Nucleus accumbens (tissue), 56 donors: ENCODE measurements around the gene SLX9.
"Not testable (repeated sequence)": the region's sequence is repeated elsewhere in the genome, so short reads cannot be mapped to it uniquely, and the experiment has no call there.

Experiments used
- DNase-seq, 56 donors: peaks; one replicate each; lab custom pipeline; 2025; lab: John Stamatoyannopoulos, UW

The SLX9 gene

DNA sequence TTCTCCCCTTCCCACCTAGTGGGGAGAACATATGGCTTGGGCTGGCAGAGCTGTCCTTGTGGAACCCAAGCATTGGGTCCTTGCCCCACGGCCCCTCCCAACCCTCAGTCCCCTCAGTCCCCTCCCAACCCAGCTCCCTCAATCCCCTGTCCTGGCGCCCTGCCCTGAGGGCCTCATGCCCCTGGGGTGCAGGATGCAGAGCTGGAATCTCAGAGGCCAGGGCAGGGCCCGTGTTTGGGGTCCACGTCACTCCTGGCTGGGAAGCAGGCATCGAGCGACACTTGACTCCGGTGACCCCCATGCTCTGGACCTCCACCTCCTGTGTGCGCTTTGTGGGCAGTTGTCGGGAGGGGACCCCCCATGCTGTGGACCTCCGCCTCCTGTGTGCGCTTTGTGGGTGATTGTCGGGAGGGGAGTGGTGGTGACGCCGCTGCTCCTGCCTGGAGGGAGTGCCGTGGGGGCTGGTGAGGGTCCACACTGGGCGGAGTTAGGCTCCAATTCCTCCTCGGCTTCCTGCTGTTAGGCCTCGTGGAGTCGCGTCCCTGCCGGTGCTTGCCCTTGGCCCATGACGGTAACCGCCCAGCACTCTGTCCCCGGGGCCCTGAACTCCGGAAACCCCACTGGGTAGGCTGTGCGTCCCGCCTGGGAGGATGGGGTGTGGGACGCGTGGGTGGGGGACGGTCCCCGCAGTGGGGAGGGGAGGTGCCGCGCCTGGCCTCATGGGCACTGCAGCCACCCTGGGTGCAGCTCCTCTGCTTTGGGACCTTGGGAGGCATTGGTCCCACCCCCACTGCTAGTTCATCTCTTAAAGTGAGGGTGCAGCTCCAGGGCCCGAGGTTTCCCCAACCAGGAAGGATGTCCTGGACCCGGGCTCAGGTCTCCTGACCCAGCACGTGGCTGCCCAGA lies 31.2 kb downstream of the SLX9 start:
- no peak for DNase-seq

DNA sequence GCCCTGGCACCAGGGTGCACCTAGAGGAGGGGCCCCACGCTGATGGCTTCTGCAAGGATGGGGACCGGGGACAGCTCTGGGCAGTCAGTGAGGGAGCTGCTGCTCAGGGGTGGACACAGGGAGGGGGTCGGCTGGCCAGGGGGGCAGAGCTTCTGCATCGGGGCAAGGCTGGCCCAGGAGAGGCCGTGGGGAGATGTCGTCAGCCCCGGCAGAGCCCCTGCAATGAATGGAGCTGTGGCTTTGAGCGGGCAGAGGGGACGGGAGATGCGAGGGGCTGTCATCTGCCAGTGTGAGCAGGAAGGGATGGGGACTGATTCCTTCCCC lies 31.8 kb downstream of the SLX9 start:
- no peak for DNase-seq

DNA sequence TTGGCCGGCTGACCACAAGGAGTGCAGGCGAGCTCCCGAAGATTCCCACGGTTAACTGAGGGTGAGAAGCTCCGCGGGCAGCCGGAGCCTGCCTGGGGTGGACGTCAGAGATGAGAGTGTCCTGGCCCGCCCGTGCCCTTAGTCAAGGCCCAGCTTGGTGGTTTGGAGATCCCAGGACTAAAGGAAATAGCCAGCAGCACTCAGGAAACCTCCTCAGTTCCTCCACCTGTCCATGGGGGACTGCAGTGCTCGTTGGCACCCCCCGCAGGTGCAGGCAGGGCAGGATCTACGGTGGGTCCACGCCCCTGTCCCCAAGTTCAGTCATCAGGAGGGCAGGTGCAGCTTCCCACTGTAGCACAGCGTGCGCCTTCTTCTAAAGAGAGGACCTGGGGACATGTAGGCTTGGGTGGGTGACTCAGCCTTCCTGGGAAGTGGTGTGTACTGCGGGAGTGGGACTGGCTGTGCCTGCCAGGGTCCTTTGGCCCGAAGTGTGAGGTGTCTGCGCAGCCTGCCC lies 32.5 kb downstream of the SLX9 start:
- no peak for DNase-seq

- DNase-seq, result no peak
Observed at GRCh38 chr21:44972821-44973220, 33.0 kb downstream of the SLX9 start.

DNA sequence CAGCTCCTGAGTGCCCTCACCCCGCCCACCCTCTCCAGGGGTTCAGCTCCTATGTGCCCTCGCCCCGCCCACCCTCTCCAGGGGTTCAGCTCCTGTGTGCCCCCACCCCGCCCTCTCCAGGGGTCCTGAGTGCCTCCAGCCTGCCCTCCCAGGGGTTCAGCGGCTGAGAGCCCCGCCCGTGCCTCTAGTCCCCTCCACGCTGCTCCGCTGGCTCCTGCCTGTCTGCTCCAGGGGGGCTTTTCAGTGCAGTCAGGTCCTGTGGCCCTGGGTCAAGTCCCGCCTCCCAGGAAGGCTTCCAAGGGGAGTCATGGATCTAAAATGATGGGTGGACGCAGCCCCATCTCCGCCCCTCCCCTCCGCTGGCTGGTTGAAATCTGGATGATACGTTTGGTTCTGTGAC lies 33.8 kb downstream of the SLX9 start:
- DNase-seq, result no peak

DNA sequence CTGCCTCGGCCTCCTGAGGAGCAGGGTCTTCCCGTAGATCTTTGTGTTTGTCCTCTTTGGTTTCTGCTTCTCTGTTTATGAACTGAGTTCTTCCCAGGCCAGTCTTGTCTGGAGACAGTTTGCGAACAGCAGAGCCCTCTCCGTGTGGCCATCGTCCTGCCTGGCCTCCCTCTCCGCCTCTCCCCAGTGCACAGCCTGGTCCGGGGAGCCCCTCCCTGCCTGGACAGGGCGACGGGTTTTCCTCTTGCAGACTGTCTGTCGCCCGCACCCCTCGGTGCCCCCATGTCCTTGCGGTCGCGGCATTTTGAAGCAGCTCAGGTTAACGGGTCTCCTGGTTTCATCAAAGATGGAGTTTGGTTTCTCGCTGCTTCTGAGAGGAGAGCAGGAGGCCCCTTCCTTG lies 34.8 kb downstream of the SLX9 start:
- DNase-seq, result no peak

- peak in 17 of 56 donors; percentile 7 to 55 (median 25) for DNase-seq
Observed at GRCh38 chr21:44975720-44976555, 36.1 kb downstream of the SLX9 start.

DNA sequence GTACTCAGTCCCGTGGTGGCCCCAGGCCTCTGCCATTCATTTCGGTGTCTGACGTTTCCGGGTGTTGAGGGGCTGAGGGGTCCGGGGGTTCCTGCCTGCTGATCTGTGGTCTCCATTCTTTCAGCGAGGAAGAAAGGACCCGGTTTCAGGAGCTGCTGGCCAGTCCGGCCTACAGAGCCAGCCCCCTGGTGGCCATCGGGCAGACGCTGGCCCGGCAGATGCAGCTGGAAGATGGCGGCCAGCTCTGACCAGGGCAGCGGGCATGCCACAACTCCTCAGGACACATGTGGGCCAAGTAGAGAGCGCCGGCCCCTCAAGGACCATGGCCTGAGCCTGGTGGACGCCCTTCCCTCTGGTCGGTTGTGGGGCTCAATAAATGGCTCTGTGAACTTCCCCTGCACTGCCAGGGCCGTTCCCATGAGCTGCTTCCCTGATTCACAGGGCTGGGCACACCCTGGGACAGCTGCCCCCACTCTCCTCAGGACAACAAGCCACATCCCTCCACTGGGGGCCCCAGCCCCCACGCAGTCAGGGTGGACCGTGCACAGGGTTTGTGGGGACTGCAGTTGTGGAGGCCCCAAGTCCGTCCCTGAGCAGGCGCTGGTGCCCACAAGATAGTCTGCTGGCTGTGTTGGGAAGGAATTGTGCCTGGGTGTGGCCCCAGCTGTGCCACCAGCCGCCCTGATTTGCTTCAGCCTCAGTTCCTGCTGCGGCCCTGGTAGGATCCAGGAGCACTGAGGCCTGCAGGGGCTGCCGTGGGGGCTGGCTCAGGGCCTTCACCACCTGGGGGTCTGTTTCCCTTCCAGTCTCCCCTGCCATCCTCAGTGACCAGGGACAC lies 36.9 kb downstream of the SLX9 start:
- DNase-seq, result not testable (repeated sequence)

GRCh38 chr21:44977616-44978340 lies 37.9 kb downstream of the SLX9 start:
- DNase-seq, result no peak

GRCh38 chr21:44979687-44980561 lies 40.1 kb downstream of the SLX9 start:
- no peak for DNase-seq

- DNase-seq, result no peak
Observed at GRCh38 chr21:44980562-44981489, 41.0 kb downstream of the SLX9 start.

- DNase-seq, result no peak
Observed at GRCh38 chr21:44982558-44983250, 42.9 kb downstream of the SLX9 start.

DNA sequence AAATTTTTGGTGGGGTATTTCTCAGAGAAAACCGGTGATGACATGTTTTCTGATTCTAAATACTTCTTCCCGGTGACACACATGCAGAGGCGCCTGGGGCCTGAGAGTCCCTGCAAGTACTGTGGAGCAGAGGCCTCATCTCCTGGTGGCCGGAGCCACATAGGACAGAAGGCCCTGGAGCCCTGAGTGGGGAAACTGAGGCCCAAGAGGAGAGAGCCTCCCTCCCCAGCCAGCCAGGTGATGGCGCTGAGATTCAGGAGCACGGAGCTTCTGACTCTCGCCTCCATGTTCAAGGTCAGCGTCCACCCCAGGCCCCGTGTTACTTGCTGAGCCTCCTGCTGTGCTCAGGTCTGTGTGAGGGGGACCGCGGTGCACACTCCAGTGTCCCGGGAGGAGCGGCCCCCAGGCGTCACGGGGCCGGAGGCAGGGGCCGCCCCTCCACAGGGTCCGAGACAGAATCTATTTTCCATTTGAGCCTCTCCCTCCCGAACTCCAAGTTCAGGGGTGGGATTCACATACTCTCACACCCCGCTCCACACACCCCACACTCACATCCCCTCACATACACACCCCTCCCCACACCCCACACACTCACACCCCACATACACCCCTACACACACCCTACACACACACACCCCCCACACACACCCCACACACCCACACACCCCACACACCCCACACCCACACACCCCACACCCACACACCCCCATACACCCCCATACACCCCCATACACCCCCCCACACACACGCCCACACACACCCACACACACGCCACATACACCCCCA lies 43.8 kb downstream of the SLX9 start:
- peak in 1 of 56 donors; percentile 16 for DNase-seq

DNA sequence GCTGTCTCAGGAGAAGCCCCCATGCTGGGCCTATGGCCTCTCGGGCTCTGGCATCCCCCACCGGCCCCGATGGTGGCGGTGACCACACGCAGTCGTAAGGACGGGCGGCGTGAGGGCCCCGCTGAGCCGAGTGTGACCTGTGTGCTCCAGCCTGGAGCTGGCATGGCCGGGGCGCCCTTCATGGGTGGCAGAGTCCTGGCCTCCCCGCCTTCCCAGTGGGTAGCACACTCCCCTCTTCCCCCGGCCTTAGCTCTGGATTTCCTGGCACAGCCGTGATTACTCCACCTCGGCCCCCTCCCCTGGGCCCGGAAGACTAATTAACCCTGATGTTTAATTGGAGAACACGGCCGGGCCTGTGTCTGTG lies 44.6 kb downstream of the SLX9 start:
- DNase-seq, result peak in 1 of 56 donors; percentile 54

- DNase-seq, result peak in 1 of 56 donors; percentile 54
Observed at GRCh38 chr21:44984792-44985440, 45.1 kb downstream of the SLX9 start.
